Neural crest cell (in vitro differentiated cells): Measurements from ENCODE around the gene KCNMA1. TPM values are rescaled to one million over a fixed set of nuclear protein-coding genes. Genes with fewer than 3 reads are reported as not detected.

Experiments
- DNase-seq: peaks from one replicate; pipeline ENCODE4 v3.0.0; 2021; ENCODE audit warnings: low read depth, mixed read lengths, low spot score
- H3K27ac Mint-ChIP-seq: one replicate; pipeline ENCODE4 v1.8.0; 2021; ENCODE audit warnings: mild to moderate bottlenecking, mixed read lengths; ENCODE audit not compliant: unreplicated experiment
- H3K27me3 Mint-ChIP-seq: 2 replicates; pipeline ENCODE4 v1.8.0; 2021; ENCODE audit warnings: low read depth, mild to moderate bottlenecking, mixed read lengths
- H3K36me3 Mint-ChIP-seq: 2 replicates; pipeline ENCODE4 v1.8.0; 2021; ENCODE audit warnings: low read depth, mild to moderate bottlenecking, mixed read lengths
- H3K4me1 Mint-ChIP-seq: 2 replicates; pipeline ENCODE4 v1.8.0; 2021; ENCODE audit warnings: mixed read lengths
- H3K4me3 Mint-ChIP-seq: one replicate; pipeline ENCODE4 v1.8.0; 2021; ENCODE audit warnings: mild to moderate bottlenecking, mixed read lengths
- H3K9me3 Mint-ChIP-seq: 2 replicates; pipeline ENCODE4 v1.8.0; 2021; ENCODE audit warnings: mixed read lengths
- total RNA-seq: library from RNA; stranded (reverse); gene quantifications from 2 replicates; pipeline ENCODE4 v1.2.1, GENCODE V29; 2021
- TF ChIP-seq, protein P1 (sequence below): fragments of 200-600 bp; sonication (generic); conservative IDR thresholded peaks from 2 replicates; pipeline ENCODE4 v1.5.0; 2021; ENCODE audit warnings: antibody characterized with exemption, mild to moderate bottlenecking

The KCNMA1 gene
- total RNA-seq, 1 donor from 2014 or later: 1.7 TPM

- H3K9me3 Mint-ChIP-seq: no peaks in the 10 kb centered on the region
- H3K27ac Mint-ChIP-seq: no peak overlapping the region
- no peaks in the 10 kb centered on the region for H3K36me3 Mint-ChIP-seq
- TF ChIP-seq, protein P1, sequence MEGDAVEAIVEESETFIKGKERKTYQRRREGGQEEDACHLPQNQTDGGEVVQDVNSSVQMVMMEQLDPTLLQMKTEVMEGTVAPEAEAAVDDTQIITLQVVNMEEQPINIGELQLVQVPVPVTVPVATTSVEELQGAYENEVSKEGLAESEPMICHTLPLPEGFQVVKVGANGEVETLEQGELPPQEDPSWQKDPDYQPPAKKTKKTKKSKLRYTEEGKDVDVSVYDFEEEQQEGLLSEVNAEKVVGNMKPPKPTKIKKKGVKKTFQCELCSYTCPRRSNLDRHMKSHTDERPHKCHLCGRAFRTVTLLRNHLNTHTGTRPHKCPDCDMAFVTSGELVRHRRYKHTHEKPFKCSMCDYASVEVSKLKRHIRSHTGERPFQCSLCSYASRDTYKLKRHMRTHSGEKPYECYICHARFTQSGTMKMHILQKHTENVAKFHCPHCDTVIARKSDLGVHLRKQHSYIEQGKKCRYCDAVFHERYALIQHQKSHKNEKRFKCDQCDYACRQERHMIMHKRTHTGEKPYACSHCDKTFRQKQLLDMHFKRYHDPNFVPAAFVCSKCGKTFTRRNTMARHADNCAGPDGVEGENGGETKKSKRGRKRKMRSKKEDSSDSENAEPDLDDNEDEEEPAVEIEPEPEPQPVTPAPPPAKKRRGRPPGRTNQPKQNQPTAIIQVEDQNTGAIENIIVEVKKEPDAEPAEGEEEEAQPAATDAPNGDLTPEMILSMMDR: no peak
- no peaks in the 10 kb centered on the region for H3K27me3 Mint-ChIP-seq
- peaks cover 7% of the 10 kb centered on the region for H3K4me1 Mint-ChIP-seq
- no peak overlapping the region for H3K4me3 Mint-ChIP-seq
- no peak for DNase-seq
Observed at GRCh38 chr10:77478962-77479359, 158.6 kb downstream of the KCNMA1 start.

GRCh38 chr10:77478247-77478961 lies 159.2 kb downstream of the KCNMA1 start:
- no peaks in the 10 kb centered on the region for H3K27me3 Mint-ChIP-seq
- H3K4me3 Mint-ChIP-seq: no peak overlapping the region
- TF ChIP-seq, protein P1: no peak
- H3K27ac Mint-ChIP-seq: no peak overlapping the region
- peaks cover under 1% of the 10 kb centered on the region for H3K4me1 Mint-ChIP-seq
- H3K36me3 Mint-ChIP-seq: no peaks in the 10 kb centered on the region
- no peaks in the 10 kb centered on the region for H3K9me3 Mint-ChIP-seq
- DNase-seq: no peak

DNA sequence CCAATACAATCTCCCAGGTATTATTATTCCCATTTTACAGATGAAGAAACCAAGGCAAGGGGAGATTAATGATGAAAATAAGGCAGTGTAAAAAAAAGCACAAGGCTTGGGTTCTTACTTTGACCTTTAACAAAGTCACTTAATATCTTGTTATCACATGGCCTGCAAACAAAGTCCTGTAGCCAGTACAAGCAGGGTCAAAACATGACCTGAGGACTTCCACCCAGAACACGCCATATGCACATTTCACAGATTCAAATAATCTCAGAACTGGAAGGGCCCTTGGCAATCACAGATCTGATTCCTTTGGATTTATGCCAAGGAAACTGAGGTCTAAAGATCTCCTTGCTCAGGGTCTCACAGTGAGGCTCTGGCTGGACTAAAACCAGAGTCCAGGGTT lies 162.1 kb downstream of the KCNMA1 start:
- no peak overlapping the region for H3K27ac Mint-ChIP-seq
- no peak overlapping the region for H3K4me3 Mint-ChIP-seq
- H3K4me1 Mint-ChIP-seq: no peaks in the 10 kb centered on the region
- no peaks in the 10 kb centered on the region for H3K9me3 Mint-ChIP-seq
- H3K27me3 Mint-ChIP-seq: no peaks in the 10 kb centered on the region
- TF ChIP-seq, protein P1: no peak
- no peak for DNase-seq
- H3K36me3 Mint-ChIP-seq: no peaks in the 10 kb centered on the region

- Mint-ChIP-seq H3K27me3 (no peaks in the 10 kb centered on the region), H3K4me3 (no peak overlapping the region), H3K9me3 (no peaks in the 10 kb centered on the region), H3K36me3 (no peaks in the 10 kb centered on the region), H3K4me1 (no peaks in the 10 kb centered on the region), H3K27ac (no peak overlapping the region)
- DNase-seq: no peak
- TF ChIP-seq, protein P1: no peak
Observed at GRCh38 chr10:77474939-77475338, 162.7 kb downstream of the KCNMA1 start.

DNA sequence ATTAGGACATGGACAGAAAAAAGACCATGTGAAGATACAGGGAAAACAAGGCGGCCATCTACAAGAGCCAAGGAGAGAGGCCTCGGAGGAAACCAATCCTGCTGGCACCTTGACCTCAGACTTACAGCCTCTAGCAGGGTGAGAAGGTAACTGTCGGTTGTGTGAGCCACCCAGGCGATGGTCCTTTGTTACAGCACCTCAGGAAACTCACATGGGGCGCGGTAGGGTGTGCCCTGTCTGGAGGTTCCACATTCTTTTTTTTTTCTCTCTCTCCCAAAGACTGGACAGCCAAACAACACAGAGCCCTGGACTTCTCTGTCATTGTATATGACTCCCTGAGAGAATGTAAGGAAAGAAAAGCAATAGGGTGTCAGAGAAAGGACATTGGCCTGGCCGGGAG lies 163.2 kb downstream of the KCNMA1 start:
- Mint-ChIP-seq H3K9me3 (no peaks in the 10 kb centered on the region), H3K27me3 (no peaks in the 10 kb centered on the region), H3K4me3 (no peak overlapping the region), H3K36me3 (no peaks in the 10 kb centered on the region), H3K27ac (no peak overlapping the region), H3K4me1 (no peaks in the 10 kb centered on the region)
- DNase-seq: no peak
- TF ChIP-seq, protein P1: no peak
